ENCODE results near the gene RDX.
"Not testable (repeated sequence)": the region's sequence is repeated elsewhere in the genome, so short reads cannot be mapped to it uniquely, and the experiment has no call there.

Gene RDX

DNA sequence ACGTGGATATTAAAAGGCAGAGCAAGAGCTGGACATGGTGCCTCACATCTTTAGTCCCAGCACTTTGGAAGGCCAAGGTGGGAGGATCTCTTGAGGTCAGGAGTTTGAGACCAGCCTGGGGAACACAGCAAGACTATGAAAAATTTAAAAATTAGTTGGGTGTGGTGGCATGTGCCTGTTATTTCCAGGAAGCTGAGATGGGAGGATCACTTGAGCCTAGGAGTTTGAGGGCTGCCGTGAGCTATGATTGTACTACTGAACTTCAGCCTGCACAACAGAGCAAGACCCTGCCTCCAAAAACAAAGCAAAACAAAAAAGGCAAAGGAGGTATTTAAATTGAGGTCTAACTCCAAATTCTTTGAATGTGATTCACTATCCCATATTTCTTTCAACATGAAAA lies 23.5 kb downstream of the RDX start:
- DNase-seq (ENCODE audit: low read depth in 2 of 2), result no peak

DNA sequence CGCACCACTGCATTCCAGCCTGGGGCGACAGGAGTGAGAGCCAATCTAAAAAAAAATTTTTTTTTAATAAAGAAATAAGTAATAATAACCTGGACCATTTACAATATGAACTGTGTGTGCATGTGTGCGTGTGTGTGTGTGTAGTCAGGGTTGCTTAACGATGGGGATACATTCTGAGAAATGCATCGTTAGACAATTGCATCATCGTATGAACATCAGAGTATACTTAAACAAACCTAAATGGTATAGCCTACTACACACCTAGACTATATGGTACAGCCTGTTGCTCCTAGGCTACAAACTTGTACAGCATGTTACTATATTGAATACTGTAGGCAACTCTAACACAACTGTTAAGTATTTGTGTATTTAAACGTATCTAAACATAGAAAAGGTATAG lies 26.4 kb downstream of the RDX start:
- DNase-seq (ENCODE audit: low read depth in 2 of 2), result no peak

DNA sequence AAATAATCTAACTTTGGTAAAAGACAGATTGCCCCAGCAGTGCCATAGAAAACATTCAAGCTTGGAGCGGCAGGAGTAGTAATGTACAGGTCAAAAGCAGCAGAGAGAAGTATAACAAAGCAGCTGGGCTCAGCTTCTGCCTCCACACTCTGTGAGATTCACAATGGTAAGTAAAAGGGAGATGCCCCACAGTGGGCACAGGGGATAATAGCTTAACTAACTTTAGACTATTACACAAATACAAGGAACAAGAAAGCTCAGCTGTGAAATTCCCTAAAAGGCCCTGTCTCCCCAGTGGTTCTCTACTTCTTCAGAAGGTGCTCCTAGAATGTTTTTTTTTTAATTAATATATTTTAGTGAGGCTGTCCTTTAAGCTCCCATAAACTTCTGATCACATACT lies 28.0 kb downstream of the RDX start:
- DNase-seq (ENCODE audit: low read depth in 2 of 2), result no peak

DNA sequence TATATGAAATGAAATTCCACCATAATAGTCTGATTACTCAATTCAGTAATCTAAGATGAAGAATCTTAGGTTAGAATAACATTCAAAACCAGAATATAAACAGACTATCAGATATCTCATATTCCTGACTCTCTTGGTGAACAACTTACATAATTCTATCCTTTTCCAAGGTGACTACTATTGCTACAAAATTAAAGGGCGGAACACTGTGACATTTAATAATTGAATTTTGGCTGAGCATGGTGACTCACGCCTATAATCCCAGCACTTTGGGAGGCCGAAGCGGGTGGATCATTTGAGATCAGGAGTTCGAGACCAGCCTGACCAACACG lies 34.4 kb downstream of the RDX start:
- no peak for DNase-seq (ENCODE audit: low read depth in 2 of 2)

DNA sequence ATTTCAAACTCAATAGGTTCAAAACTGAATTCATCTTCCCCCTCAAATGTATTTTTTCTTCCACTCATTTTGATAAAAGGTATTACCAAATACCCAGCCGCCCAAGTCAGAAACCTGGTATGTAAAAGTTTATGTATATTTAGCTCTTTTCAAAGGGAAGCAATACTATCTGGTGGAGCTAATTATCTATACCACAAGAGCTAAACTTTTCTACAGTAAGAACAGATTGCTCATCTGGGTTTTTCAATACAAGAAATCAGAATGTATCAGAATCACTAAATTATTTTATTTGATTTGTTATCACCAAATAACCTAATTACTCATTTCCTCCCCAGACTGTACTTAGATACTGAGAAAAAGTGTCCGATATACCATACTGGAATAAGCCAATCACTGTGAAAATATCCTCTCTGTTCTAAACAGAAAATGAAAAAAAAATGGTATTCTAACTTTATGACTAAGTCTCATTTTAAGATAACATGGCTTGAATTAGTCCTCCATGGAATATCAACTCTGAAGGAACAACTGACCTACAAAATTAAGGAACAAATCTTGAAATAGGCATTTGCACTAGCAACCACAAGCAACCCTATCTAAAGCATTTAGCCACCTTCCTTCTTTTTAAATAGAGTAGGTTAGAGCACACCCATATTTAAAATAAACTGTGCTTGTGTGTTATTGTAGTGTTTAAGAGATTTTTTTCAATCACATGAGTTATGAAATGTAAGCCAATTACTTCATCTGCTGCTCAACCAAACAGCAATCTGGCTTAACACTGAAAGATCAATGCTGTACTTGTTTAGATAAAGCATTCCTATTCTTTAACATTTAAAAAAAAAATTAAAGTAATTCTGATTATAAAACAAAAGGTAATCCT lies 35.0 kb downstream of the RDX start:
- DNase-seq (ENCODE audit: low read depth in 2 of 2), result no peak

DNA sequence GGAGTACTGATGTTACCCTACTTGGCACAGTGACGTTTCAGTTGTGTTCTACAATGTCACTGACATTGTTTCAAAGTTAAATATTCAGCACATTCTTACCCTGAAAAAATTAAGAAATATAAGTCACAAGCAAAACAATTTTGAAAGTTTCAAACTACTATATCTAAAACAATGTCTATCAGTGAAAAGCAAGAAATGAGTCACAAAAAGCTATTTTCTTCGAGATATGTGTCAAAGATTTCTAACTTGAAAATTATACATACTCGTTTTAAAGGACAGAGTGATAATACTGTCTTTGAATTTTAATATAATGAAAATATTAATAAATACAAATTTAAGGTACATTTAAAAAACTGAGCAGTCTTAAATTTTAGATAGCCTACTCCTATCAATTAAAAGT lies 42.9 kb downstream of the RDX start:
- DNase-seq (ENCODE audit: low read depth in 2 of 2), result no peak

DNA sequence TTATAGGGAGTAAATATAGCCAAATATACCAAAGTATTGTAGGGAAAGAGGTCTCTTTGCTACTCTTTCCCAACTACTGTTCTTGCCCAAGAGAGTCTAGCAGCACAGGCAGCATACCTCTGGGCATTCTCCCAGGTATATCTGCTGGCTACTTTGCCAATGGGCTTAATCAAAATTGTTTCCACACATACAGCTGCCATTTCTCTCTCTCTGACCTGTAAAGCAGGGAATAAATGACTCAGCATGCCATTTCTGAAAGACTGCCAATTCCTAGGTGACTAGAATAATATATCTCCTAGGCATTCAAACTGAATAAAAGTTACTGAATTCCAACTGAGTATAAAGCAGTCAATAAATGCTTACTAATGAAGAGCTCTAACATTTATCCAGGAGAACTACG lies 44.6 kb downstream of the RDX start:
- DNase-seq (ENCODE audit: low read depth in 2 of 2), result no peak

DNA sequence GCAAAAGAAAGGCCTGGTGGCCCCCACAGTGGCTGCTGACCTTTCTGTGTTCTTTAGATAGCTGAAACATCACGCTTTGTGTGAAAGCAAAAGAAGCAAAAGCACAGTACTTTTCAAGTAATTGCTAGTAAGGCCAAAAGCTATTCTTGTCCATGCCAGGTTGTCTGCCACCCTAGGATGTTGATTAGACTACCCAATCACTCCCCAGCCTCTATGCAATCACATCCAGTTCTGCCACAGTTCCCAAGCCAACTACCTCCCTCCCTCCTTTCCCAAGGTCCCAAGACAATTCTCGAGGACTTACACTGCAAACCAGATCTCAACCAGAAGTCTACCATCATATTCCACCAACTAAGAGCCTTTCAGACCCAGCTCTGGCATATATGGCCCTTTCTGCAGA lies 46.2 kb downstream of the RDX start:
- DNase-seq (ENCODE audit: low read depth in 2 of 2), result no peak

DNA sequence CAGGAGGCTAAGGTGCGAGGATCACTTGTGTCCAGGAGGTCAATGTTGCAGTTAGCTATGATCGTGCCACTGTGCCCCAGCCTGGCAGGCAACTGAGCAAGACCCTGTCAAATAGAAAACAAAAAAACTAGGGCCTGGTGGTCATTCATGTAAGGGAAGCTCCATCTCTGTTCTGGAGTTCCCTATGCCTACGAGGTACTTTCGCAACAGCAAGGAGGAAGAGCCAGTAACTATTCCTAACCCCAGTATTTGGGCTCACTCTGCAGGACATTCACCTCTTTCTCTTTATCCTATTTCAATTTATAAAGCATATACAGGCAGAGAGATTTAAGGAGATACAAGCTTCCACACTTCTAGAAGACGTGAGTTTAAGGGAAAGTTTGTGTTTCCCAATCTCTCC lies 46.6 kb downstream of the RDX start:
- no peak for DNase-seq (ENCODE audit: low read depth in 2 of 2)

DNA sequence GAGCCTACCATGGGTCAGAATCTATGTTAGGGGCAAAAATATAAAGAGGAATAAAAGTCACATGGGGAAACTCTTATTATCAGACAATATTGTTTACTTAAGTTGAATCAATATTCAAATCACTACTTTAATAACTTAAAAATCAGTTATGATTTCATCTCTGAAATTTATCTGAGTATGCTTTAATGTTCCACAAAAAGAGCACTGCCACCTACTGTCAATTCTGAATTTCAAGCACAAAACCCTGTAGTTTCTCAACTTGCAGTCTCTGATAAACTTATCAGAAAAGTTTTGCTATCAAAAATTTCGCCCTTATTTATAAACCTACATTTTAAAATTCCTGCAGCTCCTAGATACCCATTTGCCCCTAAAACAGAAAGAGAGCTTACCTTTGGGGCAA lies 47.3 kb downstream of the RDX start:
- no peak for DNase-seq (ENCODE audit: low read depth in 2 of 2)

DNA sequence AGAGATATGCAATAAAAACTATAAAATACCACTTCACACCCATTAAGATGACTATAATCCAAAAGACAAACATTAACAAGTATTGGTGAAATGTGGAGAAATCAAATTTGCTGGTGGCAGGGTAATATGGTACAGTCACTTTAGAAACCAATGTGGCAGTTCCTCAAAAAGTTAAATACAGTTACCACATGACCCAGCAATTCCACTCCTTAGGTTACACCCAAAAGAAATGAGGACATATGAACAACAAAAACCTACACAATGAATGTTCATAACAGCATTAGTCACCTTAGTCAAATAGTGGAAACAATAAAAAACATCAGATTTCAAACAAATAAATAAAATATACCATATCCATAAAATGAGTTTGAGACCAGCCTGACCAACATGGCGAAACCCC lies 52.6 kb downstream of the RDX start:
- DNase-seq (ENCODE audit: low read depth in 2 of 2), result no peak

DNA sequence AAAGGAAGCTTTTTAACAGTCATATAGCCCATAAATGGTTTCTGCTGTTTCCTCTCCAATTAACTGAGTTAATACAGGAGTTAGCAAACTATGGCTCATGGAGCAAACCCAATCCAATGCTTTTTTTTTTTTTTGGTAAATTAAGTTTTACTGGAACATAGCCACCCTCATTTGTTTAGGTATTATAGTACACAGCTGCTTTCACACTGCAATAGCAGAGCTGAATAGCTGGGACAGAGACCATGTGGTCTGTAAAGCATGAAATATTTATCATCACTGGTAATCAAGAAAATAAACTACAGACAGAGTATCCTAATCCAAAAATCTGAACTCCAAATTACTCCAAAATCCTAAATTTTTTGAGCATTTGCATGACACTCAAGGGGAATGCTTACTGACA lies 53.7 kb downstream of the RDX start:
- no peak for DNase-seq (ENCODE audit: low read depth in 2 of 2)

DNA sequence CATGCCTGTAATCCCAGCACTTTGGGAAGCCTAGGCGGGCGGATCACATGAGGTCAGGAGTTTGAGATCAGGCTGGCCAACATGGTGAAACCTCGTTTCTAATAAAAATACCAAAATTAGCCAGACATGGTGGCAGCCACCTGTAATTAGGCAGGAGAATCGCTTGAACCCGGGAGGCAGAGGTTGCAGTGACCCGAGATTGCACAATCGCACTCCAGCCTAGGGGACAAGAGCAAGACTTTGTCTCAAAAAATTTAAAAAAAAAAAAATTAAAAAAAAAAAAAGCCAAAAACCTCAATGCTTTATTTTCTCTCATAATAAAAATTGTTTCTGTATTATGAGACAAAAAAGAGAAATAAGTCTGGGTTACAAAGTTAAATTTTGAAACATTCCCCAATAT lies 54.2 kb downstream of the RDX start:
- DNase-seq (ENCODE audit: low read depth in 2 of 2), result no peak

DNA sequence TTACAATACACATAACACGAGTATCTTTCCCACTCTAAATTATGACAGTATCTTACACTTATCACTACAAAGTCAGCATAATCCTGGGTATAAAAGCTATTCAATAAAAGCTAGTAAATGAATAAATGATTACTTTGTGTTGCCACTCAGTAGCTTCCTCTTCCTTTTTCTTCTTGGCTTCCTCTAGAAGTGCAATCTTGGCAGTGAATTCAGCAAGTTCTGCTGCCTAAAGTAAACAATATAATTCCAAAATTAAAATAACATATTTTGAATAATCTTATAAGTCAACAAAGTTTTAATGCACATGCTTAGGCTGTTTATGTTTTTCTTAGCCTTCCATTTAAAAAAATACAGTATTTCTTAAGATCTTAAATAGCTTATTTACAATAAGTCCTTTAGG lies 60.4 kb downstream of the RDX start:
- no peak for DNase-seq (ENCODE audit: low read depth in 2 of 2)

DNA sequence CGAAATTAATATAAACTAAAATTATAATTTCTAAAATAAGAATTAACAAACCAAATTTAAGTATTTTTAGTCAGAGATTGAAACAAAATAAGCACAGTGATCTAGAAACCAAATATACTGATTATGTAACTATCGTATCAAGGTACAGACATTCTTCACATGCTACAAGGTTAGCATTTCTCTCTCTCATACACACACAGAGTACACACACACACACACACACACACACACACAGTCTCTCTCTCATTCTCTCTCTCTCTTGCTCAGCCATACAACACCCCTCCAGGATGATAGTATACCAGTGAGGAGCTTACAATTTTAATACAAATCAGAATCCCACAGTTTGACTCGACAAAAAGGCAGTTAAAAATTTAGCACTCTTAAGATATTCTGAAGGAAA lies 66.0 kb downstream of the RDX start:
- DNase-seq (ENCODE audit: low read depth in 2 of 2), result no peak

DNA sequence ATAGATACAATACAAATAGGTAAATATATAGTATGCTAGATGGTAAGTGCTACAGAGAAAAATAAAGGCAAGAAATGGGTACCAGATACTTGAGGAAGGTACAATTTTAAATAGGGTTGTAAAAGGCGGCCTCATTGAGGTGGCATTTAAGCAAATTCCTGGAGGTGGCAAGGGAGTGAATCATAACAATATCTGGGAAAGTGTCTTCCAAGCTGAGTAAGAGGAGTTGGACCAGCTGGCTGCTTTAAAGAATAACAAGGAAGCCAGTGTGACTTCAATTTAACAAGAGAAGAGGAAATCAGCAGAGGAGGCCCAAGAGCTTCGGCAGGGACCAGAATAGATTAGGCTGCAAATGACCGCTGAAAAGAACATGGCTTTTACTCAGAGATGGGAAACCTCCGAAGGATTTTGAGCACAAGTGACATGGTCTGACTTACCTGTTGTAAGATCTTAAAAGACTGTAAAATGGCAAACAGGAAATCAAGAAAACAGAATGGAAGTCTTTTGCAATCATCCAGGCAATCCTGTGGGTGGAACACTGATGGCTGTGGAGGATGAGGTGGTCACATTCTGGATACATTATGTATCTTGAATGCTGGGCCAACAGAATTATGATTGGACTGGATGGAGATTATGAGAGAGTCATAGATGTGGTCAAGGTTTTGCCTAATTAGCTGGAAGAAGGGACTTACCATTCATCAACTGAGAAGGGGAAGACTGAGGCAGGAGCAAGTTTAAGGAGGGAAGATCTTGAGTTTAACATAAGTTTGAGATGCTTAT lies 77.2 kb downstream of the RDX start:
- no peak for DNase-seq (ENCODE audit: low read depth in 2 of 2)

DNA sequence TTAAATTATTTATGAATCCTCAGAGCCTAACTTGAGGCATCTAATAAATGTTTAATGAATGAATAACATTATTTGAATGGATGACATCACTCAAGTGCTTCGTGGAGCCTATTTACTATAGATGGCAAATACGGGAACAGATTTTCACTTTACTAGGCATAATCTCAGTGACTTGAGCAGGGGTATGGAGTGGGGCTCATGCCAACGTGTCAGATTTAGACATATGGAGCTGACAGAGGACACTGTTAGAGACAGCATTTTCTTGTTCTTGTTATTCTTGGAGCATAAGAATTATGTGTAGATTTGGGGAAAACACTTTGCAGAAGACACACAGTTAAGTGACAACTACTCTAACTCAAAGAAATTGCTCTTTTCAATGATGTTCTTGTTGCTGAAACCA lies 78.5 kb downstream of the RDX start:
- no peak for DNase-seq (ENCODE audit: low read depth in 2 of 2)

DNA sequence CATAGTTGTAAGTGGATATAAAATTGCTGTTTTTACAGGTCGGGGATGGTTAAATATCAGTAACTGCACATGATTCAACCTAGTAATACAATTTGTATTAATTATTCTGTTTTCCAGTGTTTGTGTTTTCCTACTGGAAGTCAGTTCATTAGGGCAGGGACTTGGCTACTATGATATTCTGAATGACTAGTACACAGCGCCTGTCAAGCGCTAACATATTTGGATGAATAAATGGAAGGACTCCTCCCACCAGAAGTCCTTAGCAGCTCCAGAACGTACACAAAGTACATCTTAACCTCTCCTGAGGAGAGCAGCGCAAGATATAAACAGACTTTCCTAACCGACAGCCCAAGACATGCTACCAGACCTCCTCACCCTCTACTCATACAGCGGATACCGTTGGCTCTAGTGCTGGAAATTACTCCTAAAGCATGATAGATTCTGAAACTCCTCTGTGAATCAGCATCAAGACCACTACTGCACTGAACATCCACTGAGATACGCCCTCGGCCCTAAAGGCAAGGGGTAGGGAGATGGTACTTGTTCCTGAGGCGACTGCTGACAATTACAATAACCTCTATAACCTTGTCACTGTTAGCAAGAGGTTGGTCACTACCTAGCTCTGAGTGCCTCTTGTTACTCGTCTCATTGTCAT lies 79.1 kb downstream of the RDX start:
- DNase-seq (ENCODE audit: low read depth in 2 of 2), result no peak

DNA sequence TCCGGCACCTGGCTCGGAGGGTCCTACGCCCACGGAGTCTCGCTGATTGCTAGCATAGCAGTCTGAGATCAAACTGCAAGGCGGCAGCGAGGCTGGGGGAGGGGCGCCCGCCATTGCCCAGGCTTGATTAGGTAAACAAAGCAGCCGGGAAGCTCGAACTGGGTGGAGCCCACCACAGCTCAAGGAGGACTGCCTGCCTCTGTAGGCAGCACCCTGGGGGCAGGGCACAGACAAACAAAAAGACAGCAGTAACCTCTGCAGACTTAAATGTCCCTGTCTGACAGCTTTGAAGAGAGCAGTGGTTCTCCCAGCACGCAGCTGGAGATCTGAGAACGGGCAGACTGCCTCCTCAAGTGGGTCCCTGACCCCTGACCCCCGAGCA lies 87.1 kb downstream of the RDX start:
- DNase-seq (ENCODE audit: low read depth in 2 of 2), result not testable (repeated sequence)

DNA sequence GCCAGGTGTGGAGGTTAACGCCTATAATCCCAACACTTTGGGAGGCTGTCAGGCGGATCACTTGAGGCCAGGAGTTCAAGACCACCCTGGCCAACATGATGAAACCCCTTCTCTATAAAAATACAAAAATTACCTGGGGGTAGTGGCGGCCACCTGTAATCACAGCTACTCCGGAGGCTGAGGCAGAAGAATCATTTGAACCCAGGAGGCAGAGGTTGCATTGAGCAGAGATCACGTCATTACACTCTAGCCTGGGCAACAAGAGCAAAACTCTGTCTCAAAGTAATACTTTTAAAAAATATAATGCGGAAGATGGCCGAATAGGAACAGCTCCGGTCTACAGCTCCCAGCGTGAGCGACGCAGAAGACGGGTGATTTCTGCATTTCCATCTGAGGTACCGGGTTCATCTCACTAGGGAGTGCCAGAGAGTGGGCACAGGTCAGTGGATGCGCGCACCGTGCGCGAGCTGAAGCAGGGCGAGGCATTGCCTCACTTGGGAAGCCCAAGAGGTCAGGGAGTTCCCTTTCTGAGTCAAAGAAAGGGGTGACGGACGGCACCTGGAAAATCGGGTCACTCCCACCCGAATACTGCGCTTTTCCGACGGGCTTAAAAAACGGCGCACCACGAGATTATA lies 87.6 kb downstream of the RDX start:
- DNase-seq (ENCODE audit: low read depth in 2 of 2), result not testable (repeated sequence)

DNA sequence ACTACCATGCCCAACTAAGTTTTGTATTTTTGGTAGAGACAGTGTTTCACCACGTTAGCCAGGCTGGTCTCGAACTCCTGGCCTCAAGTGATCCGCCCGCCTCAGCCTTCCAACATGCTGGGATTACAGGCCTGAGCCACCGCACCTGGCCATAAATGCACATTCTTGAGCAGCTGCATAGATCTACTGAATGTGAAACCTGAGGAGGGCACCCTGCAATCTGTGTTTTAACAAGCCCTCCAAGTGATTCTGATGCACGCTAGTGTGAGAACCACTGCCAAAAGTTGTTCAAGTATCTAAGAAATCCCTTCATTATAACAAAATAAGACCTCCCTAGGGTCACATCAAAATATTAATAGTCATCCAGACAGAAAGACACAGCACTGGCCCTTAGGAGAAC lies 89.3 kb downstream of the RDX start:
- DNase-seq (ENCODE audit: low read depth in 2 of 2), result no peak

DNA sequence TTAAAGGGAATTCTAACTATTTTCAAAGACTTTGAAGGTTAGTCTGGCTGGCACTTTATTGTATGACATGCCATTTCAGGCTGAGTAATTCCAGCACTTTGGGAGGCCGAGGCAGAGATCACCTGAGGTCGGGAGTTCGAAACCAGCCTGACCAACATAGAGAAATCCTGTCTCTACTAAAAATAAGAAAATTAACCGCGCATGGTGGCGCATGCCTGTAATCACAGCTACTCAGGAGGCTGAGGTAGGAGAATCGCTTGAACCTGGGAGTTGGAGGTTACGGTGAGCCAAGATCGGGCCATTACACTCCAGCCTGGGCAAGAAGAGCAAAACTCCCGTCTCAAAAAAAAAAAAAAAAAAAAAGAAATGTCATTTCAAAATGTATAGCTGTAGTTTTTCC lies 95.6 kb downstream of the RDX start:
- no peak for DNase-seq (ENCODE audit: low read depth in 2 of 2)

DNA sequence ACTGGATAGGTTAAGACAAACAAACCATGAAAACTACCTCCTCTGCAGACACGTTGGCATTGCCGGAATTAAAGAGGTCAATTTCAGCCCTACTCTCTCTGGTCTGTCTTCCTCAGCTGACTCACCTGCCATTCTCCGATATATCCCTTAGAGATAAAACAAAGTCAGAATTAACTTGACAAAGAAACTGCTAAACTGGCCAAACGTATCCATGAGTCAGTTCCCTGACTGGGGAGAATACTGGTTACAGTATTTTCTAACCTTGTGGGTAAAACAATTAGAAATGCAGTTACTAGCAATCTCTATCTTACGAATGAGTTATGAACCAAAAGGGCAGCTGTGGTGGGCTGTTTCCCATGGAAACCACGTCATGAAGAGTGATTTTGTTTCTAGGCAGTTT lies 96.2 kb downstream of the RDX start:
- DNase-seq (ENCODE audit: low read depth in 2 of 2), result no peak
